GM12878 (cell line): ENCODE results near the gene DPEP1. TPM values are rescaled to one million over a fixed set of nuclear protein-coding genes. Genes with fewer than 3 reads are reported as not detected.

Experiments
- ASH2L ChIP-seq: fragments of 300-600, 200-600 bp; sonication (generic); IDR thresholded peaks from 2 replicates; pipeline ENCODE4 v1.6.1; 2017; ENCODE audit warnings: low read depth, mild to moderate bottlenecking, borderline replicate concordance
- BCL11A ChIP-seq: IDR thresholded peaks from 2 replicates; pipeline ENCODE4 v1.6.1; 2011; ENCODE audit warnings: low read depth, low read length
- CHD4 ChIP-seq: fragments of 200-600 bp; sonication (generic); IDR thresholded peaks from 2 replicates; pipeline ENCODE4 v1.6.1; 2016; ENCODE audit warnings: mild to moderate bottlenecking
- EZH2 ChIP-seq: IDR thresholded peaks from 2 replicates; pipeline ENCODE4 v1.6.1; 2012; ENCODE audit warnings: low read depth, mild to moderate bottlenecking, control low read depth, inconsistent platforms, low read length, borderline replicate concordance; ENCODE audit not compliant: control insufficient read depth
- IKZF1 ChIP-seq: fragments of 450-650 bp; conservative IDR thresholded peaks from 2 replicates; pipeline ENCODE4 v1.6.1; 2017; ENCODE audit warnings: antibody characterized with exemption, mild to moderate bottlenecking
- MAX ChIP-seq: IDR thresholded peaks from 2 replicates; pipeline ENCODE4 v1.6.1; 2012; ENCODE audit warnings: low read depth, low read length, improper control_type of control experiment
- MLLT1 ChIP-seq: fragments of 450-650 bp; IDR thresholded peaks from 2 replicates; pipeline ENCODE4 v1.6.1; 2016; ENCODE audit warnings: mild to moderate bottlenecking
- MYB ChIP-seq: fragments of 150-350 bp; IDR thresholded peaks from 2 replicates; pipeline ENCODE4 v1.6.1; 2014; ENCODE audit warnings: mild to moderate bottlenecking, low read depth, low read length, borderline replicate concordance
- MYC ChIP-seq: IDR thresholded peaks from 2 replicates; pipeline ENCODE4 v1.6.1; 2011; ENCODE audit warnings: mild to moderate bottlenecking, low read length, moderate library complexity, inconsistent platforms; ENCODE audit not compliant: insufficient read depth, insufficient replicate concordance, insufficient read length, severe bottlenecking
- NR2F1 ChIP-seq: fragments of 450-650 bp; conservative IDR thresholded peaks from 2 replicates; pipeline ENCODE4 v1.6.1; 2017; ENCODE audit warnings: mild to moderate bottlenecking
- PBX3 ChIP-seq: IDR thresholded peaks from 2 replicates; pipeline ENCODE4 v1.6.1; 2011; ENCODE audit warnings: mild to moderate bottlenecking, low read depth, low read length, moderate library complexity; ENCODE audit not compliant: insufficient replicate concordance
- POLR2AphosphoS2 ChIP-seq: IDR thresholded peaks from 2 replicates; pipeline ENCODE4 v1.6.1; 2011; ENCODE audit warnings: low read depth, mild to moderate bottlenecking, low read length, improper control_type of control experiment, moderate library complexity
- RUNX3 ChIP-seq: IDR thresholded peaks from 2 replicates; pipeline ENCODE4 v1.6.1; 2012; ENCODE audit warnings: low read length, inconsistent platforms
- SIN3A ChIP-seq: IDR thresholded peaks from 2 replicates; pipeline ENCODE4 v1.6.1; 2012; ENCODE audit warnings: low read depth, low read length, improper control_type of control experiment
- SMARCA5 ChIP-seq: fragments of 450-650 bp; IDR thresholded peaks from 2 replicates; pipeline ENCODE4 v1.6.1; 2017; ENCODE audit warnings: mild to moderate bottlenecking
- STAT1 ChIP-seq: fragments of 450-650 bp; conservative IDR thresholded peaks from 2 replicates; pipeline ENCODE4 v1.6.1; 2014; ENCODE audit warnings: antibody characterized with exemption, mild to moderate bottlenecking
- STAT3 ChIP-seq: IDR thresholded peaks from 2 replicates; pipeline ENCODE4 v1.6.1; 2011; ENCODE audit warnings: low read depth, low read length, improper control_type of control experiment
- TAF1 ChIP-seq: IDR thresholded peaks from 2 replicates; pipeline ENCODE4 v1.6.1; 2011; ENCODE audit warnings: mild to moderate bottlenecking, low read depth, low read length, borderline replicate concordance
- TCF12 ChIP-seq: IDR thresholded peaks from 2 replicates; pipeline ENCODE4 v1.6.1; 2011; ENCODE audit warnings: low read depth, mild to moderate bottlenecking, low read length
- USF1 ChIP-seq: IDR thresholded peaks from 2 replicates; pipeline ENCODE4 v1.6.1; 2011; ENCODE audit warnings: borderline replicate concordance, low read depth, mild to moderate bottlenecking, moderate library complexity, mixed read lengths, low read length; ENCODE audit not compliant: insufficient read depth; ENCODE audit errors: extremely low read length
- WRNIP1 ChIP-seq: IDR thresholded peaks from 2 replicates; pipeline ENCODE4 v1.6.1; 2011; ENCODE audit warnings: low read depth, low read length, improper control_type of control experiment, borderline replicate concordance
- ZBTB40 ChIP-seq: fragments of 450-650 bp; IDR thresholded peaks from 2 replicates; pipeline ENCODE4 v1.6.1; 2016; ENCODE audit warnings: mild to moderate bottlenecking, moderate library complexity, borderline replicate concordance
- ZNF217 ChIP-seq: fragments of 450-650 bp; IDR thresholded peaks from 2 replicates; pipeline ENCODE4 v1.6.1; 2017; ENCODE audit warnings: antibody characterized with exemption, mild to moderate bottlenecking
- ZNF24 ChIP-seq: fragments of 450-650 bp; IDR thresholded peaks from 2 replicates; pipeline ENCODE4 v1.6.1; 2017; ENCODE audit warnings: antibody characterized with exemption, mild to moderate bottlenecking
- ZSCAN29 ChIP-seq: fragments of 450-650 bp; IDR thresholded peaks from 2 replicates; pipeline ENCODE4 v1.6.1; 2017; ENCODE audit warnings: mild to moderate bottlenecking, moderate library complexity
- polyA plus RNA-seq, 11 experiments: library from polyadenylated mRNA; depleted of rRNA in 4 of 11; unstranded in 6 of 11; stranded (reverse) in 5 of 11; fragments of >200 nt; fragmentation: Nextera tagmentation in 4 of 11; fragmentation: Illumina TruSeq in 1 of 11; extraction: Ambion mirVana in 4 of 11; extraction: Trizol in 1 of 11; gene quantifications; 1 replicate in 1 of 11; 2 replicates in 10 of 11; pipeline versions ENCODE4 v1.2.1 to v1.2.3, GENCODE V29; 2011 to 2016; ENCODE audit warnings: inconsistent platforms in 2 of 11, missing spikeins in 2 of 11, low read depth in 1 of 11
- total RNA-seq, 4 experiments: library from RNA; depleted of rRNA in 3 of 4; stranded (reverse); fragments of >200 nt in 3 of 4; fragmentation: Illumina TruSeq in 1 of 4; extraction: Trizol in 1 of 4; gene quantifications; 2 replicates each; pipeline versions ENCODE4 v1.2.1 to v1.2.3, GENCODE V29; 2013 to 2021

Gene DPEP1
- total and polyA plus RNA-seq, 10 of the 15 experiments (the other 5 are each of a cell fraction or from before 2014, with no cell fraction given), result not detected

GRCh38 chr16:89574681-89575246, 38.7 kb upstream of the DPEP1 start (continued):
- TF ChIP-seq ASH2L (no peak), MAX (no peak), ZNF24 (no peak), RUNX3 (peak; percentile 71), ZNF217 (no peak), MYB (no peak), SMARCA5 (peak; percentile 93), STAT3 (no peak), MYC (no peak), TAF1 (no peak), POLR2AphosphoS2 (no peak), MLLT1 (no peak), CHD4 (no peak), NR2F1 (peak; percentile 47; the same call in 1 of the 2 replicates), EZH2 (no peak), TCF12 (no peak), SIN3A (no peak), WRNIP1 (no peak), ZBTB40 (no peak), STAT1 (no peak), BCL11A (no peak), USF1 (no peak), ZSCAN29 (0 out of 2 replicates have a peak, but pooled peaks have one; percentile 21), PBX3 (no peak), IKZF1 (peak; percentile 77)
